Ishikawa (cell line): ENCODE results near the gene TES.

Source experiments
- CEBPB ChIP-seq: IDR thresholded peaks from 2 replicates; pipeline ENCODE4 v1.6.1; 2012
- CREB1 ChIP-seq: IDR thresholded peaks from 2 replicates; pipeline ENCODE4 v1.6.1; 2012; ENCODE audit warnings: low read depth
- EP300 ChIP-seq: IDR thresholded peaks from 2 replicates; pipeline ENCODE4 v1.6.1; 2012; ENCODE audit warnings: borderline replicate concordance
- NFIC ChIP-seq: IDR thresholded peaks from 2 replicates; pipeline ENCODE4 v1.6.1; 2012
- RAD21 ChIP-seq: IDR thresholded peaks from 2 replicates; pipeline ENCODE4 v1.6.1; 2012; ENCODE audit warnings: low read depth
- REST ChIP-seq: IDR thresholded peaks from 2 replicates; pipeline ENCODE4 v1.6.1; 2012; ENCODE audit warnings: low read depth, mild to moderate bottlenecking
- TAF1 ChIP-seq: IDR thresholded peaks from 2 replicates; pipeline ENCODE4 v1.6.1; 2012; ENCODE audit warnings: low read depth, mild to moderate bottlenecking
- TEAD4 ChIP-seq: IDR thresholded peaks from 2 replicates; pipeline ENCODE4 v1.6.1; 2012
- USF1 ChIP-seq: IDR thresholded peaks from 2 replicates; pipeline ENCODE4 v1.6.1; 2012
- YY1 ChIP-seq: IDR thresholded peaks from 2 replicates; pipeline ENCODE4 v1.6.1; 2012; ENCODE audit warnings: low read depth
- TF ChIP-seq, protein P1 (sequence below): IDR thresholded peaks from 2 replicates; pipeline ENCODE4 v1.6.1; 2012

GRCh38 chr7:116166156-116166555 lies 44.2 kb upstream of the TES start:
- TF ChIP-seq CREB1 (no peak), RAD21 (no peak), TAF1 (no peak), EP300 (no peak), CEBPB (no peak), TEAD4 (no peak), YY1 (no peak), REST (no peak), NFIC (no peak), USF1 (no peak)
- TF ChIP-seq, protein P1, sequence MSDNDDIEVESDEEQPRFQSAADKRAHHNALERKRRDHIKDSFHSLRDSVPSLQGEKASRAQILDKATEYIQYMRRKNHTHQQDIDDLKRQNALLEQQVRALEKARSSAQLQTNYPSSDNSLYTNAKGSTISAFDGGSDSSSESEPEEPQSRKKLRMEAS, result no peak
